IMR-90 (cell line): Measurements from ENCODE around the gene EFEMP1. TPM values are rescaled to one million over a fixed set of nuclear protein-coding genes. Genes with fewer than 3 reads are reported as not detected.
A peak's percentile ranks its signal among the peaks of the same experiment; 100 is the strongest.

ENCODE experiments used
- ATAC-seq: fragments of 200-7000 bp; cut with Tn5 transposase; 2 replicates; pipeline ENCODE4 v1.9.1; 2020; ENCODE audit warnings: low read depth, mild to moderate bottlenecking, moderate library complexity
- BruUV-seq: library from RNA; stranded (reverse); fragments of 400-500 nt; replicated peaks from 2 replicates; lab custom pipeline; 2021; lab: Mats Ljungman, UMichigan
- CTCF ChIA-PET: fragments of 300-600 bp; formaldehyde crosslinking; extraction: SDS; loops from one replicate; lab custom pipeline; 2021; ENCODE audit warnings: antibody characterized with exemption; lab: Yijun Ruan, JAX
- POLR2A ChIA-PET: fragments of 300-600 bp; sonication (Branson Sonifier 250); formaldehyde crosslinking; loops from one replicate; lab custom pipeline; 2022; ENCODE audit warnings: antibody characterized with exemption; ENCODE audit not compliant: unreplicated experiment; lab: Charles Lee
- DNase-seq: peaks from one replicate; pipeline ENCODE4 v3.0.0; 2013
- H2AFZ ChIP-seq: replicated peaks from 2 replicates; pipeline ENCODE3; 2013; ENCODE audit warnings: low read length, mild to moderate bottlenecking; ENCODE audit not compliant: poor library complexity
- H2AK5ac ChIP-seq: 2 replicates; pipeline ENCODE4 v1.6.1; 2013; ENCODE audit warnings: low read depth, low read length, inconsistent platforms
- H2AK9ac ChIP-seq: replicated peaks from 2 replicates; pipeline ENCODE3; 2013; ENCODE audit warnings: mild to moderate bottlenecking, low read depth, low read length, moderate library complexity; ENCODE audit not compliant: poor library complexity
- H2BK120ac ChIP-seq: 2 replicates; pipeline ENCODE4 v1.6.1; 2013; ENCODE audit warnings: low read depth, low read length, inconsistent platforms
- H2BK15ac ChIP-seq: 3 replicates; pipeline ENCODE4 v1.6.1; 2013; ENCODE audit warnings: low read depth, low read length, inconsistent platforms
- H2BK20ac ChIP-seq: 2 replicates; pipeline ENCODE4 v1.6.1; 2013; ENCODE audit warnings: low read depth, mild to moderate bottlenecking, inconsistent platforms, low read length, moderate library complexity
- H2BK5ac ChIP-seq: 2 replicates; pipeline ENCODE4 v1.6.1; 2013; ENCODE audit warnings: mild to moderate bottlenecking, low read depth, low read length, inconsistent platforms; ENCODE audit not compliant: poor library complexity, severe bottlenecking
- H3K14ac ChIP-seq: replicated peaks from 2 replicates; pipeline ENCODE4 v1.6.1; 2013; ENCODE audit warnings: low read depth, low read length, inconsistent platforms
- H3K18ac ChIP-seq: 2 replicates; pipeline ENCODE4 v1.6.1; 2013; ENCODE audit warnings: low read depth, low read length, control low read depth
- H3K23ac ChIP-seq: 2 replicates; pipeline ENCODE4 v1.6.1; 2013; ENCODE audit warnings: low read depth, low read length, inconsistent platforms
- H3K27ac ChIP-seq: 2 replicates; pipeline ENCODE4 v1.5.1; 2013; ENCODE audit warnings: mild to moderate bottlenecking, control low read depth, low read length; ENCODE audit not compliant: insufficient read depth
- H3K27me3 ChIP-seq: 2 replicates; pipeline ENCODE4 v1.6.1; 2013; ENCODE audit warnings: low read length; ENCODE audit not compliant: control insufficient read depth, insufficient read depth
- H3K36me3 ChIP-seq: 2 replicates; pipeline ENCODE4 v1.6.1; 2013; ENCODE audit warnings: low read length, mixed read lengths; ENCODE audit not compliant: control insufficient read depth, insufficient read depth
- H3K4ac ChIP-seq: 2 replicates; pipeline ENCODE4 v1.6.1; 2013; ENCODE audit warnings: low read depth, low read length, inconsistent platforms
- H3K4me1 ChIP-seq: 2 replicates; pipeline ENCODE4 v1.6.1; 2013; ENCODE audit warnings: low read length, mixed read lengths; ENCODE audit not compliant: control insufficient read depth, insufficient read depth
- H3K4me2 ChIP-seq: 2 replicates; pipeline ENCODE4 v1.6.1; 2013; ENCODE audit warnings: low read depth, mild to moderate bottlenecking, control low read depth, low read length, moderate library complexity
- H3K4me3 ChIP-seq: 2 replicates; pipeline ENCODE4 v1.5.1; 2013; ENCODE audit warnings: low read depth, mild to moderate bottlenecking, control low read depth, low read length, moderate library complexity; ENCODE audit not compliant: insufficient read depth
- H3K56ac ChIP-seq: 2 replicates; pipeline ENCODE4 v1.6.1; 2013; ENCODE audit warnings: low read length, inconsistent platforms; ENCODE audit not compliant: insufficient read depth; ENCODE audit errors: extremely low read depth
- H3K79me1 ChIP-seq, 2 experiments: 2 replicates each; pipeline ENCODE4 v1.6.1; 2013; ENCODE audit warnings: low read length in 2 of 2, inconsistent platforms in 1 of 2, low read depth in 1 of 2
- H3K9ac ChIP-seq: 2 replicates; pipeline ENCODE4 v1.6.1; 2013; ENCODE audit warnings: low read depth, low read length, control low read depth
- H3K9me1 ChIP-seq: 2 replicates; pipeline ENCODE4 v1.6.1; 2013; ENCODE audit warnings: low read length, inconsistent platforms; ENCODE audit not compliant: insufficient read depth
- H3K9me3 ChIP-seq: 2 replicates; pipeline ENCODE4 v1.6.1; 2013; ENCODE audit warnings: low read length; ENCODE audit not compliant: control insufficient read depth, insufficient read depth
- H4K20me1 ChIP-seq: 2 replicates; pipeline ENCODE4 v1.6.1; 2013; ENCODE audit warnings: low read length, inconsistent platforms; ENCODE audit not compliant: insufficient read depth
- H4K5ac ChIP-seq: 2 replicates; pipeline ENCODE4 v1.6.1; 2013; ENCODE audit warnings: mild to moderate bottlenecking, low read depth, low read length, control low read depth
- H4K8ac ChIP-seq, 2 experiments: 2 replicates each; pipeline ENCODE4 v1.6.1; 2013; ENCODE audit warnings: low read depth in 2 of 2, low read length in 2 of 2, control low read depth in 1 of 2, inconsistent platforms in 1 of 2
- H4K91ac ChIP-seq: 2 replicates; pipeline ENCODE4 v1.6.1; 2013; ENCODE audit warnings: low read depth, low read length, inconsistent platforms; ENCODE audit not compliant: insufficient read depth
- CEBPB ChIP-seq: IDR thresholded peaks from 2 replicates; pipeline ENCODE4 v1.6.1; 2012; ENCODE audit warnings: low read depth, low read length, improper control_type of control experiment
- ELK1 ChIP-seq: fragments of 150-350 bp; IDR thresholded peaks from 2 replicates; pipeline ENCODE4 v1.6.1; 2016; ENCODE audit warnings: low read depth, mild to moderate bottlenecking, low read length, moderate library complexity, borderline replicate concordance
- MAFK ChIP-seq: IDR thresholded peaks from 2 replicates; pipeline ENCODE4 v1.6.1; 2012; ENCODE audit warnings: low read depth, low read length, improper control_type of control experiment
- POLR2A ChIP-seq: IDR thresholded peaks from 2 replicates; pipeline ENCODE4 v1.6.1; 2012; ENCODE audit warnings: mild to moderate bottlenecking, low read depth, low read length
- RAD21 ChIP-seq: IDR thresholded peaks from 2 replicates; pipeline ENCODE4 v1.6.1; 2012; ENCODE audit warnings: low read length, improper control_type of control experiment
- WGBS, 2 experiments: methylation state at CpG; one replicate each; pipeline versions ENCODE4 v1.1.5 to v1.1.7; 2013; ENCODE audit warnings: missing lambda C conversion rate in 2 of 2; ENCODE audit not compliant: insufficient read length in 1 of 2; ENCODE audit errors: extremely low coverage in 2 of 2; 5-methylcytosine and 5-hydroxymethylcytosine counted together
- dilution Hi-C: fragments of 300-500 bp; cut with HindIII; formaldehyde crosslinking; loops from one replicate; pipeline ENCODE4 v1.14.3; 2018; ENCODE audit warnings: low sequenced_read_pairs; ENCODE audit not compliant: unreplicated experiment
- in situ Hi-C: fragments of 300-500 bp; cut with MboI; formaldehyde crosslinking; loops from 3 replicates; pipeline ENCODE4 v1.14.3; 2019; ENCODE audit warnings: low sequenced_read_pairs, inconsistent platforms, mixed read lengths
- intact Hi-C: fragments of 100-400 bp; cut with micrococcal nuclease; formaldehyde crosslinking; loops from 2 replicates; pipeline ENCODE4 v1.10.0; 2022
- polyA plus RNA-seq, 3 experiments: library from polyadenylated mRNA; depleted of rRNA; stranded (reverse); fragments of >200 nt; gene quantifications; 2 replicates each; pipeline ENCODE4 v1.2.3, GENCODE V29; 2012; ENCODE audit warnings: low replicate concordance in 1 of 3
- total RNA-seq: library from RNA; depleted of rRNA; stranded (reverse); fragments of >200 nt; gene quantifications from 2 replicates; pipeline ENCODE4 v1.2.3, GENCODE V29; 2012

EFEMP1 gene
- total and polyA plus RNA-seq, 2 of the 4 experiments (the other 2 are of a cell fraction) = 214 to 219 TPM

DNA sequence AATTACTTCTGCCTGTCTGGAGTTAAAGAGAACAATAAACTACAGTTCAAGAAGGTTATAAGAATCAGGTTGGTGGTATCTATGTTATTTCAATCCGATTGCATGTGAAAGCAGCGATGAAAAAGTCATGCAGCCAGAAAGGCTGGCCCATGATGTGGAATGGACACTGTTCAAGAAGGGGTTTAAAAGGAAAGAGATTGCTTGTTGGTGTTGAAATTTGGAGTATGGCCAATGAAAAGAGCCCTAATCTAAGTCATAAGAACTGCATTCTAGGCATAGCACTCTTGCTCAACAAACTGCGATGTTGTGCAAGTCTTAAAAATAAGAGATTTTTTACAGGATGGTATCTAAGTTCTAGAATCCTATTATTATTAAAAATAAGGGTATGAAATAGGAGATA lies 61.3 kb downstream of the EFEMP1 start:
- intact Hi-C loops = loop anchor here (1.0 to 10.0 kb wide), 5 partner anchors 19 to 147 kb away; partner anchors contain the start of gene EFEMP1
- TF ChIP-seq POLR2A (peak; percentile 76), CEBPB (peak; percentile 100), ELK1 (no peak), MAFK (peak; percentile 46; the same call in 1 of the 2 replicates), RAD21 (peak; percentile 14; the same call in 1 of the 2 replicates)
- Histone ChIP-seq H3K27me3 (no peaks in the 10 kb centered on the region), H2AK5ac (peak overlapping the region; percentile 96), H3K9me3 (no peaks in the 10 kb centered on the region), H3K4ac (peak overlapping the region; percentile 99), H2BK15ac (peak overlapping the region; percentile 99), H4K91ac (peak overlapping the region; percentile 97), H3K4me2 (peak overlapping the region; percentile 76; the same call in 1 of the 2 replicates), H3K23ac (peak overlapping the region; percentile 95), H2BK120ac (peak overlapping the region; percentile 95), H2BK20ac (peak overlapping the region; percentile 99), H3K9ac (peak overlapping the region; percentile 65; the same call in 1 of the 2 replicates), H3K4me1 (peaks cover 16% of the 10 kb centered on the region), H3K18ac (peak overlapping the region; percentile 98), H3K4me3 (no peak overlapping the region), H2BK5ac (peak overlapping the region; percentile 99), H2AFZ (no peak overlapping the region), H3K9me1 (peaks cover 13% of the 10 kb centered on the region), H3K79me1 (peaks cover 0 to 8% of the 10 kb centered on the region in 2 experiments; a peak in 1 of 4 replicates), H4K5ac (peak overlapping the region; percentile 95; the same call in 1 of the 2 replicates), H3K14ac (peak overlapping the region; percentile 92), H4K8ac (peak overlapping the region; percentile 86 to 94), H3K56ac (peak overlapping the region; percentile 95), H3K36me3 (peaks cover 4% of the 10 kb centered on the region), H2AK9ac (no peak overlapping the region), H4K20me1 (no peaks in the 10 kb centered on the region), H3K27ac (peak overlapping the region; percentile 100)
- in situ Hi-C loops = no loop called here
- BruUV-seq = no TSS peak
- ATAC-seq (peak; percentile 77), DNase-seq (peak; percentile 99)
- dilution Hi-C loops = no loop called here
- ChIA-PET POLR2A (no interaction called here), CTCF (no interaction called here)
- WGBS, 2 experiments = 18% methylated on average over 2 of the region's 3 CpGs; no CpG with 5 or more reads in 1 of the 2 experiments
